Activated CD8-positive, alpha-beta memory T cell treated with anti-CD3 and anti-CD28 coated beads for 24 hours (primary cell): ENCODE results near the gene SBF1.

Experiments used
- DNase-seq: peaks from one replicate; pipeline ENCODE4 v3.0.0-alpha.2; 2020

Gene SBF1

DNA sequence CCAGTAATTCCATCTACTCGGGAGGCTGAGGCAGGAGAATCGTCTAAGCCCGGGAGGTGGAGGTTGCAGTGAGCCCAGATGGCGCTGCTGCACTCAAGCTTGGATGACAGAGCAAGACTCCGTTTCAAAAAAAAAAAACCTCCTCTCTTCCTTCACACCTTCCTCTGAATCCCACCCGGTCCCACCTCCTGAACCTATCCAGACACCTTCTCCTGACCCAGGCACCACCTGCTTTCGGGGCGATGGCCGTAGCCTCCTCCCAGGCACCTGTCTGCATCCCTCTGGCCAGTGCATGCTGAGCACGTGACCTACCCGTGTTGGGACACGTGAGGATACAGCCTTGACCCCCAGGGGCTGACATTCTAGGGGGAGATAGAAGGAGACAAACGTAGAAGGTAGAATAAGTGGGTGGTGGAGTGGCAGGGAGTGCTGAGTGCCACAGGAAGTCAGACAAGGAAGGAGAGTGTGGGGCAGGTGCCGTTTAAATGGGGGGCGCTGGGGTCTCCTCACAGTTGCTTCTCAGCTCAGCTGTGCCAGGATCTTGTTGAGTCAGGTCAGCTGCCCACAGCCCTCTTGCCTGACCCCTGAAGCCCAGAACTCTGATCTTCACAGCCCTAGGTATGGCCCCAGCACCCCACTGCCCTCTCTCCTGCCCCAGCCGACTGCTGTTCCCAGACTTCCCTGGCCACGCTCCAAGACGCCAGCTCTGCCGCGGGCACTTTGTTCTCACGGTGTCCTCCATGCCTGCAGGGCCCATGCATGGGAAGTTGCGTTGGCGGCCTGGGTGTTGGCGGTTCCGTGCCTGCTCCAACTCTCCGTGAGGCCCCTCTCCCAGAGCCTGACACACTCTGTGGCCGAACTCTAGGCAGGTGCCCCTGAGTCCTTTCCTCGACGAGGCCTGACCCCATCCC lies 10.6 kb upstream of the SBF1 start:
- no peak for DNase-seq

DNA sequence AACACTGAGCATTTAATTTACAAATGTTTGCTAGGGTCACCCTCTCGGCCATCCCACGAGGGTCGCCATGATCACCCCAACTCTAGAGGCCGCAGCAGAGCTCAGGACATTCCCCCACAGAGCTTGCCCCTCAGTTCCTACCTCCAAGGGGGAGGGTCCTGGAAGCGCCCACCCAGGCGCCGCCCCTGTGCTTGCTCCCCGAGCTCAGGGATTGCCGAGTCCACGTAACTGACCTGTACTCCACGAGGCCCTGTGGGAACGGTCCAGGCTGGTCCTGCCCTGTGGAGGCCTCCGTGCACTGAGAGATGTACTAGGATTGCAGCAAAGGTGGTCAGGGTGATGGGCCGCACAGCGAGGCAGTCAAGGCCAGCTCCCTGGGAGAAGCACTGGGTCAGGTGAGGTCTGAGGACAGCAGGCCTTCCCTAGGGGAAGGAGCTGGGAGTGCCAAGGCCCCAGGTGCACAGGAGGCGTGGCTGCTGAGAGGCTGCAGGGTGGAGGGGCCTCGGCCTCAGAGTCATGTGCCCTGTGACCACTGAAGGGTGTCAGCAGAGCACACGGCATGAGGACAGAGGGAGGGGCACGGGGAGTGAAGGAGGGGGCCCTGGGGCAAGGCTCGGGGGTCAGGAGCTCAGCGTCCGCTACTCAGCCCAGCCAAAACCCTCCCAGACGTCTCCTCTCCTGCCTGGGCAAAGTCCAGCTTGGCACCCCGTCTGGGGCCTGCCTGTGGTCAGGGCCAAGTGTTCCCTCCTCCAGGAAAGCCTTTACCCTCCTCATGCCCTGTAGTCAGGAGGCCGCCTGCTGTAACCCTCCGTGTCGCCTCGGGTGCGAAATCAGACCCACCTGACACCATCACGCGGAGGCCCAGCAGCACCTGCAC lies 9.4 kb upstream of the SBF1 start:
- DNase-seq: no peak

DNA sequence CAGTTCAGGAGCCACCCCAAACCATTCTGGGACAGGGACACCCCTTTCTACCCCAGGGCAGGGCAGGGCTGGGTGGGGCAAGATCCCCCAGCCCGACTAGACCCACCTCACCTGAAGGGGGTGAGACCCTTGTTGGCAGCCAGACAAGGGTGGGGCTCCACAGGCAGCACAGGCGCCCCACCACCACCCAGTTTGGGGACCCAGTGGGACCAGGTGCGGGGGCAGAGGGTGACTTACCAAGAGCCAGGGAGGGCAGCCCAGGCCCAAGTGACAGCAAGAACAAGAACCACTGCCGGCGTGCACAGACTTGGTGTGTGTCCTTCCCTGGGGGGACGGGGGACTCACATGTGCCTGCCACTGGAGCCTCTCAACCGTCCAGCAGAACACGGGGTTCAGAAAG lies 8.7 kb upstream of the SBF1 start:
- DNase-seq: no peak

DNA sequence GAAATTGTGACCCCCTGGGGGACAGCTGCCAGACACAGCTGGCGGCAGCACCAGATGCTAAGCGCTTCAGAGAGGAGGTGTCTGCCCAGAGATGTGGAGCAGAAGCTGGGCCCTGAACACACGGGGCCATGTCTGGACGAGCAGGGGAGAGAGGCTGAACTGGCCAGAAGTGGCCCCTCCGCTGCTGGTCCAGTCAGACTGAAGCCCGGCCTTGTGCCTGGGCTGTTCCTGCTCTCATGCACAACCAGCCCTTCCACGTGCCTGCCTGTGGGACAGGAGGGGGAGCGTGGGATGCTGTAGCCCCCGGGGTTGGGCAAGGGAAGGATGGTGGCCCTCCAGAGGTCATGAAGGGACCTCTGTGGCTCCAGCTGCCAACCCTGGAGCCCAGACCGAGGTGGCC lies 8.3 kb upstream of the SBF1 start:
- DNase-seq: no peak

DNA sequence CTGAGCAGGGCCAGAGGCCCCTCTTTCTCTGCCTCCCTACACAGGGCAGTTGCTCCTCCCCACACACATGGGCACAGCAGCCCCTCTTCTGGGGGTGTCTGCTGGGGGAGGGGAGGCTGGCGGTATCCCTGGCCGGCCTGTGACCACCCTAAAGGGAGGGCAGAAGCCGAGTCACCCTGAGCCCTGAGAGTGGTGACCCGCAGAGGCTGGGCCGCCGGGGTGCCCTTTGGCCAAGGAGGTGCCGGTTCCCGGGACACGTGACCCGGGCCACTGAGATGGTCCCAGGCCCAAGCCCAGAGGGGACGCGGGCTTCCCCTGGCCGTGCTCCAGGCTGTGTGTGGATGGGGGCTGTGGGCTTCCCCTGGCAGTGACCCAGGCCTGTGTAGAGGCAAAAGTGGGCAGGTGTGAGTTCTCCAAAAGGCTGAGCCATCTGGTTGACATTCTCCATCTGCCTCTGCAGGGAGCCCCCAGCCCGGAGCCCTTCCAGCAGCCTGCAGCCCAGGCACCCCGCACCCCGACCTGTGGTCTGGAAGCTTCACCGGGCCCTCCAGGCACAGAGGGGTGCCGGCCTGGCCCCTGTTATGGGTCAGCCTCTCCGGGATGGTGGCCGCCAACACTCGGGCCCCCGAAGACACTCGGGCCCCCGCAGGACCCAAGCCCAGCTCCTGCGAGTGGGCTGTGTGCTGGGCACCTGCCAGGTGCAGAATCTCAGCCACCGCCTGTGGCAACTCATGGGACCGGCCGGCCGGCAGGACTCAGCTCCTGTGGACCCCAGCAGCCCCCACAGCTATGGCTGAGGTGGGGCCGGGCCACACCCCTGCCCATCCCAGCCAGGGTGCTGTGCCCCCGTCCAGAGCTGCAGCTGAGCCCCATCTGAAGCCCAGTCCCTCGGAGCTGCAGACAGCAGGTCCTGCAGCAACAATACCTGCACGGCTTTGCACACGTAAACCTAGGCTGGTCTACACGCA lies 7.6 kb upstream of the SBF1 start:
- no peak for DNase-seq

DNA sequence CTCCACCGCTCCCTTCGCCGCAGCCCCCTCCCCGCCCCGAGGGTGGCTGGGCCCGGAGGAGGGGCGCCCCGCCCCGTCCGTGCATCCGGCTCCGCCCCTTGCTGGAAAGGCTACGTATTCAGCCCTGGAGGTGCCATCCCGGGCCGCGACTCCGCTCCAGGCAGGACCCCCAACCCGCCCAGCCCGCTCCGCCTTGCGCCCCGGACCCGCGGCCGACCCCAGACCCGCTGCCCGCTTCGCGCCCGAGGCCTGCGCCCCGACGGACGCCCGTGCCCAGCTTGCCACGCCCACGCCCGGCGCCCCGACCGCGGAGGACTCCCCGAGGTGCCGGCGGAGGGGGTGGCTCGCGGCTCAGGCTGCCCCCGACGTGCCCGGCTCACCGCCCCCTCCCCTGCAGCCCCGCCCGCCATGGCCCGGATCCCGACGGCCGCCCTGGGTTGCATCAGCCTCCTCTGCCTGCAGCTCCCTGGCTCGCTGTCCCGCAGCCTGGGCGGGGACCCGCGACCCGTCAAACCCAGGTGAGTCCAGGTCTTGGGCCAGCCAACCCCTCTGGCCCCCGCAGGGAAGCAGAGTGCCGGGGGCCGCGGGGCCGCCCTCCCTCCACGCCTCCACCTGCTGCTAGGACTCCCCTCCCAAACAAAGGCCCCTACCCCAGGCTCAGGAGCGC lies 6.7 kb upstream of the SBF1 start, which contains the start of gene ADM2:
TSS of gene ADM2 (plus strand) at position 104 of the 667 bp plus-strand sequence. CDS start at position 409, 305 bp downstream.
- peak; percentile 86 for DNase-seq

DNA sequence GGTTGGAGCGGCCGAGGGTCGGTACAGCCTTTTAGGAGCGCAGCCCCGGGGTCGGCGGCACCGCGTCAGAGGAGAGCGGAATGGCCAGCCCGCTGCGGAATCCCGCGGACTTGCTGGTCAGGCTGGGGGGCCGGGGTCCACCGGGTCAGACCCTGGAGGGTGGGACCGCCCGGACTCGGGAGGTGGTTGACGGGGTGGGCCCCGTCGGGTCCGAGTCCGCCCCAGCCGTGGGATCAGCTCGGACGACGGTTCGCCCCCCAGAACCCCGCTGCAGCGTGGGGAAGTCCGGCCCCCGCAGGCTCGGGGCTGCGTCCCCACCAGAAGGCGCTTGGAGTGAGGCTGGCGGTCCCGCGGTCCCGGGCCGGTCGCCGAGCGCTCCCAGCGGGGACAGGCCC lies 6.2 kb upstream of the SBF1 start:
- DNase-seq: no peak

DNA sequence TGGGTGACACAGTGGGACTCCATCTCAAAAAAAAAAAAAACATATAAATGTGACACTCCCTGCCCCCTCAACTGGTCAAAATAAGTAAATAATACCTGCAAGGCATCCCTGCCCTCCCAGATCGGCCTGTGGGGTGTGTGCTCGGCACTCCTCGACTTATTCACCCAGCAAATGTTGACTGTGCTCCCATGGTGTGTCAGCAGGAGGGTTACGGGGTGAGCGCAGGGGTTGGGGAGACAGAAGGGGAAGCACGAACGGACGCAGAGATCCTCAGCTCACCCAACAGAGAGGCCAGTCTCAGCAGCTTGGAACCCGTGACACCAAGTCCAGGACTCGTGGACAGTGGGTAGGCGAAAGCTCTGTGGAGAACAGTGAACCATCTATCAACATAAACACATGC lies 4.9 kb upstream of the SBF1 start:
- DNase-seq: no peak

DNA sequence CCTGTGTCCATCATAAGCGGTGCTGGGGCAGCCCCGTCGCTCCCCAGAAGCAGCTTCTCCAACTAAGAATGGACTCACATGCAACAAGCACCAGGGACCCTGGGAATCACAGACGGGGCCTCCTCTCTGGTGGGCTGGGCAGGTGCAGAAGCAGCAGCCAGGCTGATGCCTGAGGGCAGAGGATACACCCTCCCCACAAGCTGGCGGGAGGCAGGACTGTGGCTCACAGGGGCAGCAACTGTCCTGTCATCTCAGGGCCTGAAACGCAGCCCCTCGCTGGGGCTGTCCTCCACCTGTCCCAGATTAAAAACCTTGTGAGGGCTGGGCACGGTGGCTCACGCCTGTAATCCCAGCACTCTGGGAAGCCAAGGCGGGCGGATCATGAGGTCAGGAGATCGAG lies 3.1 kb upstream of the SBF1 start:
- DNase-seq: no peak

DNA sequence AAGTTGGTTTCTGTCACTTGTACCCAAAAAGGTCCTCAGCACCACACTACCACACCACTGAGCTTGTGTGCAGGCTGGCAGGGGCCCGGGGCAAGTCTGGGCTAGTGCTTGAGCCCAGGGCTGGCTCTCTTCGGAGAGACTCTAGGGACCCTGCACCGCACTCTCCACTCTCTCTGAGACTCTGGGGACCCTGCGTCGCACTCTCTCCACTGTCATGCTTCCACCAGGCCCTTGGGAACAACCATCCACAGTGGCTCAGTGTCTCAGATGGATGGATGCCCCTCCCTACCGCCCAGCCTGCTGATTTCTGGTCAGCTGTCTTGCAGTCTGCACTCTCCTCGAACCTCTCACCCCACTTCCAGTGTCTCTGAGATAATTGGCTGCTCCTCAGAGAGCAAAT lies 2.0 kb upstream of the SBF1 start:
- no peak for DNase-seq

DNA sequence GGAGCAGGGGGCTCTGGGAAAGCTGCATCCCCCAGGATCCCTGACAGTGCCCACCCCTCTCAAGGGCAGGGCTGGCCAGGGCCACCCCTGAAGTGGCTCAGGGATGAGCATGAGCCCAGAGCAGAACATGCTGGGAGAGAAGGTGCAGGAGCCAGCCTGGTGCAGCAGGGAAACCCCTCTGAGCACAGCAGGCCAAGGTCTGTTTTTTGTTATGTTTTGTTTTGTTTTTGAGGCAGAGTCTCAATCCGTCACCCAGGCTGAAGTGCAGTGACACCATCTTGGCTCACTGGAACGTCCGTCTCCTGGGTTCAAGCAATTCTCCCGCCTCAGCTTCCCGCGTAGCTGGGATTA lies 792 bp upstream of the SBF1 start:
- no peak for DNase-seq

DNA sequence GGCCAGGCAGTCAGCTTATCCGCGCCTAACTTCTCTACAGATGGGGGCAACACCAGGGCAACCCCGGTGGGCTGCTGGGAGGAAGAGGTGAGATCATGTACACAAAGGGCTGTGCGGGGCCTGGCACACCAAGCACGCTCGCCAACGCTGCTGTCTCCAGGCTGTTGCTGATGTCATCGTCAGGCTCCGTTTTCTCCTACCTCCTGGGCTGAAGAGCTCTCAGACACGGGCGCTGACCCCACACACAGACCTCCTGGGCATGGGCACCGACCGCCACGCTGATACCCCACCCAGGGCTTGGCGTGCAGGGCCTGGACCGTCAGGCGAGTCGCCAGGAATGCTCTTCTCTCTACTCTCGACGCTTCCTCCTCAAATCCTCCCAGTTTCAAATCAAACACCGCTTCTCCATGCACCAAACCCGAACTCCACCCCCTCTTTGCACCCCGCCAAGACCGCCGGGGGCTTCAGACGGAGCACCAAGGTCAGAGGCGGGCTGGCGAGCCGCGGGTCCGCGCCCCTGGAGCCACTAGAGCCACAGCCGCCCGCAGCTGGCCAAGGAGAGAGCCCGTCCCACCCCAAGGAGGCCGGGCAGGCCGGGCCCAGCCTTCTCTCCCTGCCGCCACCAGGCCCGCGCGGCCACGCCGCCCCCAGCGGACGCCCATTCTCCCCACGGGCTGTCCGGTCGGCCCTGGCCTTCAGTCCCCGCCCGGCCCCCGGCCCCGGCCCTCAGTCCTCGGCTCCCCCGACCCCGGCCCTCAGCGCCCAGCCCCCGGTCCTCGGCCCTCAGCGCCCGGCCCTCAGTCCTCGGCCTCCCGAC lies 772 bp downstream of the SBF1 start:
- peak; percentile 72 for DNase-seq

DNA sequence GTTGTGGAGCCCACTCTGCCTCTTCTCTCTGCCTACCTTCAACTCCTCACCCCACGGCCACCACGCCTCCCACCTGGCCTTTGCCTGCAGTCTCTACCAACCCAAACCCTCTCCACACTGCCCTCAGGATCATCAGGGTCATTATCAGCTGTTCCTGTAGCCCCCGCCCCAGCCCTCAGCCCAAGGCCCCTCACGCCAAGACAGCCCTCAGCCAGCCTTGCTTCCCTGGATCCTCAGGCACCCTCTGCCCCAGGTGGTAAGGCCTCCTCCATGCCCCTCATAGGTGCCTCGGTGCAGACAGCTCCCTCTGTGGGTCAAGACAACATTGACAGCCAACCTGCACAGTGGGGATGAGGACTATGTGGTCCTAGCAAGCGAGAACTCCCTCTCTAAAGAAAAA lies 1.7 kb downstream of the SBF1 start:
- peak; percentile 71 for DNase-seq

DNA sequence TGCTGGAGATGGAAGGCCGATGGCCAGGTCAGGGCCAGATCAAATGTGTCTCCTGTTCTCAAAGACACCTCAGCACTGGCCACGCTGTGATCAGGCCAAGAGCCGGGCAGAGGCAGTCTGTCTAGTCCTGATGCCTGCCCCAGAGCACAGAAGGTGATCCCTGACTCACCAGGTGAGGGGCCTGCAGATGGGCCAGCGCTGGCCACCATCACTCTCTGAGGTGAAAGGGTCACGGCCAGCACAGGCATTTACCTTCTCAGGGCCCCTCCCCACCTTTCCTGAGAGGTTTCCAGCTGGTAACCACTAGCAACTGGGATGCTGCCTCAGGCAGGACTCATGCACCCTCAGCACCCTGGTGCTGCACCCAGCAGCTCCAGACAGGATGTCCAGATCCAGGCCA lies 2.9 kb downstream of the SBF1 start:
- DNase-seq: no peak

DNA sequence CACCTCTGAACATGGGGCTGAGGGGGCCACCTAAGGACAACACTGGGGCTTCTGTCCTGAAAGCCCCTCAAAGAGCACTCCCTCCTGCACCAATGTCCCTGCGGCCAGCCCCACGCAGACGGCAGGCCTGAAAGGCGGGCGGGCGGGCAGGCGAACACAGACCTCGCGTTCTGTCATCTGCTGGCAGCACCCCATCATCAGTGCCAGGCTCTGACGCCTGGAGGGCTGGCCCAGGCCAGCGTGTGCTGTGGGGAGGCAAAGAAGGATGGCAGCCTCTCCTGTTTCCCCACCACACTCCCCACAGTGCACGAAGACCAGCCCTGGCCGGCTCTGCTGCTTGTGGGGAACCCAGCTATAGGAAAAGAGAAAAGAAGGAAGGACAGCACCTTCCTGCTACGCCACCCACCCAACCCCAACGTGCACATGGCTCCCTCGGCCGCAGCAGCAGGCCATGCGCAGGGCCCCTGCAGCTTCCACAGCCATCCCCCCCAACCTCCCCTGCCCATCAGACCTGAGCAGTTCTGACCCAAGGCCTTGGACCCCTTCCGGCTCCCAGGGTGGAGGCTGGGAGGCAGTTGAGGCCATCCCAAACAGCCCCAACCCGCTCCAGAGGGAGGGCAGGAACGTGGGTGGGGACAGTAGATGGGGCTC lies 3.5 kb downstream of the SBF1 start:
- no peak for DNase-seq

DNA sequence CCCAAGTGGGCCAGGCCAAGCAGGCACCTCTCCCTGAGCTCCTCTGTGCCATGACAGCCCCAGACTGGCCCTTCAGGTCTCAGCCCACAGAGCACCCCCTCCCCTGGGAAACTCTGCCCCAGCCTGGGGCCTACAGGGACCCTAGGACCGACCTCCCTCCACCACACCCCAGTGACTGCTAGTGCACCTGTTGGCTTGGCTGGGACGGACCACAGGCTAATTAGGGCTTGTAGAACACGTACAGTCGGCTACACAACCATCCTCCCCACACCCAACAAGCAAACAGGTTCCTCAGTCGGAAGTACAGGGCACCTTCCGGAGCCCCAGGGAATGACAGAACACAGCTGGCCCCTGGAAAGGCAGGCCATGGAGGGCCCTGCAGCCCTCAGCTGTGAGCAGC lies 4.3 kb downstream of the SBF1 start:
- no peak for DNase-seq

DNA sequence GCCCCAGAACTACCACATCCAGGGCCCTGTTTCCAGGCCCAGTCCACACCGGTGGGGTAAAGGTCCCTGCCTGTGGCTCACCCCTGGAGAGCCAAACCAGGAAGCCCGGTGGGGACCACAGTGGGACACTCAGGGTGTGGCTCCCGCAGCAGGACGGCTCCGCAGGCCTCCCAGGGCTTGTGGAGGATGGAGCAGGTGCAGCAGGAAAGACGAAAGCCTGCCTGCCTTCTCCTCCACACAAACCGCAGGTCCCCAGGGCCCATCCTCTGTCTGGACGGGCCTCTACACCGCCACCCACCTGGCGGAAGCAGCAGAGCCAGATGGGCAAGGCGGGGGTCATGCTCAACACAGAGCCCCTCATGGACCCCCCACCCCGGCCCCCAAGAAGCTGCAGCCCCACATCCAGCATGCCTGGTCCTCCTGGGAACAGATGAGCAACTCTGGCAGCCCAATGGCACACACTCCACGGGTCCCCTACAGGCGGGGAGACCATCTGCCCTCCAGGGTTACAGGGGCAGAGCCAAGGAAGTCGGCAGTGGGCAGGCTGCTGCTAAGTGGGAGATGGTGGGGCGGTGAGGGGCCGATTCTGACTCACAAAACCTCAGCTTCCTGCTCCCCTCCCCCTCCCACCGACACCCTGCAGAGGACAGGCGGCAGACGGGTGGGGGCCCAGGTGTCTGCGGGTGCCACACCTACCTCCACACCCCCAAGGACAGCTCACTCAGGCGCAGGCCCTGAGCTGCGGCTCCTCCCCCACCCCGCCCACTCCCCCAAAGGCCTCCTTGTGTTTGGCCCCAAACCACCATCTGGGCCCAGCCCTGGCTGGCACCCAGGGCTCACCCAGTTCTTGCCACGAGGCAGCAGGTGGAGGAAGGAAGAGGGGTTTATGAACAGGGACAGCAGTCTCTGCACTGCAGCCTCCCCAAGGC lies 5.2 kb downstream of the SBF1 start:
- peak; percentile 96 for DNase-seq

DNA sequence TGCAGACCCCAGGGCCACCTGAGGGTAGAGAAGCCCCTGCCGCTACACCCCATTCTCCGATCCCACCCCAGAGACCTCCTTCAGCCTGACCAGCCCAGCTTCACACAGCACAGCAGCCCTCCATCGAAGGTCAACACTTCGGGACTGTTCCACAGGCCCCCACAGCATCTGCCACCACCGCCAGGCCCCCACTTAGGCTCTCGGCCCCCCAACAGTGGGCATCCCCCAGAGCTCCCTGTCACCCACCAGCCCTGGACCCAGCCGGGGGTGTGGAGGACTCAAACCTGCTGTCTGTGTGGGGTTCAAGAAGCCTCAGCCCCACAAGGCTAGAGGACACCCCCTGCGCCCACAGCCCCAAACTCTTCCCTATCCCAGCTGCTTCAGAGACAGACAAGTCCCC lies 6.2 kb downstream of the SBF1 start:
- DNase-seq: no peak

DNA sequence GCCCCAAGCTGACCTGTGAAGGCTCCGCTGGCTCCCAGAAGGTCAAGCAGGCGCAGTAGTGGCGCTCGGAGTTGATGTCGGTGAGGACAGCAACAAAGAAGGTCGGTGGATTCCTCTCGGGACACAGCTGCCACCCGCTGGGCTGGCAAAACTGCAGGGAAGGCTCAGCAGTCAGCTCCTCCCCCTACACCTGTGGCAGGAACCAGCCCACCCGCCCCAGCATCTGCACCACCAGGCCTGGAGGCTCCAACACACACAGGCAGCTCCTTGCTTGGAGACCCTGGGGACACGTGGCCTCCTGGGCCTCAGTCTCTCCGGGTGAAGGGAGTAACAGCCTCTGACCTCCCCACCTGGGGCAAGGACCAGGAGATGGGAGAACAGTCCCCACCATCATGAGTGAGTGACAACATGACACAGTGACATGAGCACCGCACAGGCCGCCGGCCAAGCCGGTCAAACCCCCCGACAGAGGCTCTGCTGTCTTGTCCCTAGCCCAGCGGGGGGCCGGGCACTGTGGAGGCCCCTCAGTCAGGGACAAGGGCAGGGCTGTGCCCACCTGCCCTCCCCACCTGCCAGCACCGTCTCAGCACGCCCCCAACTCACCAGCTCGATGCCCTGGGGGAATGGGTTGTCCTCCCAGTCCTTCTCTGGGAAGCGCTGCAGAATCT lies 6.9 kb downstream of the SBF1 start:
- no peak for DNase-seq
